Measurements from ENCODE around the gene PDRG1.

Gene PDRG1

DNA sequence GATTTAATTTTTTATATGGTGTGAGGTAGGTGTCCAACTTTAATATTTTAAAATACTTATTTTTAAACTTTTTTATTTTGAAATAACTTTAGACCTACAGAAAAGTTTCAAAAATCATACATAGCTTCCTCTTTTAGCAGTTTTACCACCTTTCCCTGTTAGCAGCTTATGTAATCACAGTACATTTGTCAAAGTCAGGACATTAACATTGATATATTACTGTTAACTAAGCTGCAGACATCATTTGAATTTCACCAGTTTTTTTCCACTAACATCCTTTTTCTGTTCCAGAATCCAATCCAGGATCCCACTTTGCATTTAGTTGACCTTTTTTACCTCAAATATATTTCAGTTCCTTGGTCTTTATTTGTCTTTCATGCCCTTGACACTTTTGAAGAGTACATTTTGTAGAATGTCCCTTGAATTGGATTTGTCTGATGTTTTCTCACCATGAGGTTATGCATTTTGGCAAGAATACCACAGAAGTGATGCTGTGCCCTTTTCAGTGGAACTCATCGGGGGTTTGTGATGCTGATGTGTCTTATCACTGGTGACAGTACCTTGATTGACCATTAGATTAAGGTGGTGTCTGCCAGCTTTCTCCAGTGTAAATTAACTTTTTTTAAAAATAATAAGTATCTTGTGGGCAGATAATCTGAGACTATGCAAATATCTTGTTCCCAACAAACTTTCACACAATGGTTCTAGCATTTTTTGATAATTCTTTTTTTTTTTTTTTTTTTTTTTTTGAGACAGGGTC lies 48.0 kb downstream of the PDRG1 start:
- DNase-seq = no peak

DNA sequence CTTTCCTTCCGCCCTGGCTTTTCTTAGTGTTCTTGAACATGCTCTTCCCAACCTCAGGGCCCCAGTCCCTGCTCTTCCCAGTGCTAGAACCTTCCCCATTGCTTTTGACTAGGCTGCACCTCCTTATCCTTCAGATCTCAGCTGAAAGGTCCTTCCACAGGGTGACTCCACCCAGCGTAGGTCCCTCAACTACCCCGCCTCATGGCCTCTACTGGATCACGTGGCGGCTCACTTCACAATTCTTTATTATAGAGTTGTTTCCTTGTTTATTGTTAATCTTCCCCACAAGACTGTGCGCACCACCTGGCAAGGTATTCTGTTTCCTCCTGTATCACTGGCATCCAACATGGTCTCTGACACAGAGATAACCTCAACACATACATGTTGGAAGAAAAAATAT lies 50.2 kb downstream of the PDRG1 start:
- DNase-seq = no peak

DNA sequence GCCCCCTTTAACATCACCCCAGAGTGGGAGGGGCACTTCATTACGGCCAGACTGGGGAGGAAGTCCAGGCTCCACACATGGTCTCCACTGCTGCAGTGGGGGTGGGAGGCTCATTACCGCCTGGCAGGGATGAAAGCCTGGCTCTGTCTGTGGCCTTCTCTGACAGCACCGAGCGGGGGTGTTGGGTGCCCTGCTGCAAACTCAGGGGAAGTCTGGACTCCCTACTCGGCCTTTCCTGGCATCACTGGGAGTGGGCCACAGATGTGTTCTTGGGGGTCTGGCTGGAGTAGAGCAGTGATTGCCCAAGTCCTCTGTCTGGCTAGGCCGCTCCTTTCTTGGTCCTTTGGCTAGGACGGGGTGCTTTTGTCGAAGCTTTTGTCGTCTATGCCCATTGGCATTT lies 54.3 kb downstream of the PDRG1 start:
- DNase-seq = no peak

DNA sequence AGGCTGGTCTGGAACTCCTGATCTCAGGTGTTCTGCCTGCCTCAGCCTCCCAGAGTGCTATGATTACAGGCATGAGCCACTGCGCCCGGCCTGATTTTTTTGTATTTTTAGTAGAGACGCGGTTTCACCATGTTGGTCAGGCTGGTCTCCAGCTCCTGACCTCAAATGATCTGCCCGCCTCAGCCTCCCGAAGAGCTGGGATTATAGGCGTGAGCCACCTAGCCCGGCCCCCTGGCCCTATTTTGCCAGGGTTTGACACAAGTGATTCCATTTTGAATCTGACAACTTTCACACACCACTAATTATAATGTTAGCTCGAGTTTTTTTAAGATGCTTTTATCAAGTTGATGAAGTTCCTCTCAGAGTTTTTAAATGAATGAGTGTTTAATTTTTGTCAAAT lies 55.8 kb downstream of the PDRG1 start:
- no peak for DNase-seq

DNA sequence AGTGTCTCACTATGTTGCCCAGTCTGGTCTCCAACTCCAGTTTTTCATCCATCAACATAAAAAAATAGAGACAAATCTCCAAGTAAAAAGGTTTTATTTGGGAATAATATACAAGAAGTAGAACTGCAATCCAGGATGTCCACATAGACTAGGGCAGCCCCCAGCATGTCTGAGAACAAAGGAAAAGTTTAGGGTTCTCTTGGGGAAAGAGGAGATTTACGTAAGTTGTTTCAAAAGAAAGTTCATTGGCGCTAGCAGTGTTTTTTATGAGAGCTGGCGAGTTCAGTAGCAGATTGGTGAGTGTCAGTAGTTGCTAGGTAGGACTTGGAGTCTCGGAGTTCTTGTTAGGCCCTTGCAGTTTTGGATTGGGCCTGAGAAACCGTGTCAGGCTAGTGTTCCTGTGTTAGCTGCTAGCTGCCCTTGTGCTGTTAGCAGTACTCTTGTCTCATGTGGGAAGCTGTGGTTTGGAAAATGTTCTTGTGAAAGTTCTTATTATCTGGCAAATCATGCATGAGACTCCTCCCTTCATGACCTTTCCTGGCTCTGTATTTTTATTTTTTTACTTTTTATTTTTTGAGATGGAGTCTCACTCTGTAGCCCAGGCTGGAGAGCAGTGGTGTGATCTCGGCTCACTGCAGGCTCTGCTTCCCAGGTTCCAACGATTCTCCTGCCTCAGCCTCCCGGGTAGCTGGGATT lies 56.7 kb downstream of the PDRG1 start:
- no peak for DNase-seq
